H9 (cell line): ENCODE results near the gene CCDC71. TPM values are rescaled to one million over a fixed set of nuclear protein-coding genes. Genes with fewer than 3 reads are reported as not detected.

Source experiments
- DNase-seq: peaks from one replicate; pipeline ENCODE4 v3.0.0-alpha.2; 2017
- H2AFZ ChIP-seq: one replicate; pipeline ENCODE4 v1.6.1; 2013; ENCODE audit warnings: mild to moderate bottlenecking, low read length, control low read depth, moderate library complexity
- H2AK5ac ChIP-seq: 2 replicates; pipeline ENCODE4 v1.6.1; 2013; ENCODE audit warnings: low read length, control low read depth, mixed read lengths; ENCODE audit not compliant: insufficient read length
- H2BK120ac ChIP-seq: one replicate; pipeline ENCODE4 v1.6.1; 2013; ENCODE audit warnings: low read depth, mild to moderate bottlenecking, low read length, control low read depth, inconsistent platforms; ENCODE audit not compliant: poor library complexity, severe bottlenecking
- H2BK12ac ChIP-seq: 2 replicates; pipeline ENCODE4 v1.6.1; 2013; ENCODE audit warnings: low read length, control low read depth, mixed read lengths, low read depth; ENCODE audit not compliant: insufficient read length
- H2BK15ac ChIP-seq: 2 replicates; pipeline ENCODE4 v1.6.1; 2013; ENCODE audit warnings: low read depth, low read length, control low read depth
- H2BK20ac ChIP-seq: one replicate; pipeline ENCODE4 v1.6.1; 2013; ENCODE audit warnings: low read depth, mild to moderate bottlenecking, low read length, control low read depth, inconsistent platforms; ENCODE audit not compliant: poor library complexity, severe bottlenecking
- H2BK5ac ChIP-seq: 2 replicates; pipeline ENCODE4 v1.6.1; 2013; ENCODE audit warnings: low read length, control low read depth, mixed read lengths; ENCODE audit not compliant: insufficient read length
- H3K14ac ChIP-seq: 2 replicates; pipeline ENCODE4 v1.6.1; 2013; ENCODE audit warnings: low read length, control low read depth; ENCODE audit not compliant: insufficient read depth
- H3K18ac ChIP-seq: 2 replicates; pipeline ENCODE4 v1.6.1; 2013; ENCODE audit warnings: low read depth, mild to moderate bottlenecking, mixed read lengths, low read length, control low read depth; ENCODE audit not compliant: insufficient read length
- H3K23ac ChIP-seq: 2 replicates; pipeline ENCODE4 v1.6.1; 2013; ENCODE audit warnings: low read length, control low read depth, mixed read lengths, low read depth; ENCODE audit not compliant: insufficient read length
- H3K23me2 ChIP-seq: 2 replicates; pipeline ENCODE4 v1.6.1; 2013; ENCODE audit warnings: low read depth, mild to moderate bottlenecking, mixed read lengths, low read length, control low read depth; ENCODE audit not compliant: insufficient read length, poor library complexity, severe bottlenecking
- H3K27ac ChIP-seq: 2 replicates; pipeline ENCODE4 v1.5.1; 2013; ENCODE audit warnings: low read length, control low read depth, mixed read lengths, low read depth; ENCODE audit not compliant: insufficient read length
- H3K27me3 ChIP-seq: 2 replicates; pipeline ENCODE4 v1.6.1; 2013; ENCODE audit warnings: low read length, control low read depth, inconsistent platforms; ENCODE audit not compliant: insufficient read depth
- H3K4ac ChIP-seq: 2 replicates; pipeline ENCODE4 v1.6.1; 2013; ENCODE audit warnings: low read depth, mild to moderate bottlenecking, control low read depth, inconsistent platforms, low read length, moderate library complexity
- H3K4me1 ChIP-seq: 2 replicates; pipeline ENCODE4 v1.6.1; 2013; ENCODE audit warnings: low read length, control low read depth, inconsistent platforms; ENCODE audit not compliant: insufficient read depth
- H3K4me2 ChIP-seq: 2 replicates; pipeline ENCODE4 v1.6.1; 2013; ENCODE audit warnings: low read length, control low read depth, mixed read lengths; ENCODE audit not compliant: insufficient read length, insufficient read depth
- H3K56ac ChIP-seq: 2 replicates; pipeline ENCODE4 v1.6.1; 2013; ENCODE audit warnings: low read depth, mild to moderate bottlenecking, mixed read lengths, low read length, control low read depth; ENCODE audit not compliant: insufficient read length
- H3K79me1 ChIP-seq: 2 replicates; pipeline ENCODE4 v1.6.1; 2013; ENCODE audit warnings: low read depth, mild to moderate bottlenecking, moderate library complexity, low read length, control low read depth, inconsistent platforms; ENCODE audit not compliant: insufficient read depth, poor library complexity, severe bottlenecking
- H3K79me2 ChIP-seq: 2 replicates; pipeline ENCODE4 v1.6.1; 2013; ENCODE audit warnings: low read length, control low read depth, inconsistent platforms; ENCODE audit not compliant: insufficient read depth
- H3K9ac ChIP-seq: 2 replicates; pipeline ENCODE4 v1.6.1; 2013; ENCODE audit warnings: low read length, control low read depth, mixed read lengths; ENCODE audit not compliant: insufficient read length; ENCODE audit errors: extremely low read depth
- H3K9me3 ChIP-seq: one replicate; pipeline ENCODE4 v1.6.1; 2013; ENCODE audit warnings: low read depth, low read length, inconsistent platforms; ENCODE audit not compliant: control insufficient read depth
- H3T11ph ChIP-seq: one replicate; pipeline ENCODE4 v1.6.1; 2013; ENCODE audit warnings: mild to moderate bottlenecking, low read length, control low read depth, inconsistent platforms
- H4K20me1 ChIP-seq: one replicate; pipeline ENCODE4 v1.6.1; 2013; ENCODE audit not compliant: control insufficient read depth, insufficient read length, insufficient read depth
- H4K5ac ChIP-seq: 2 replicates; pipeline ENCODE4 v1.6.1; 2013; ENCODE audit warnings: low read depth, mild to moderate bottlenecking, mixed read lengths, low read length, control low read depth; ENCODE audit not compliant: insufficient read length
- H4K8ac ChIP-seq: replicated peaks from 2 replicates; pipeline ENCODE4 v1.6.1; 2013; ENCODE audit warnings: low read length, control low read depth, mixed read lengths, low read depth; ENCODE audit not compliant: insufficient read length
- H4K91ac ChIP-seq: 2 replicates; pipeline ENCODE4 v1.6.1; 2013; ENCODE audit warnings: low read depth, mild to moderate bottlenecking, moderate library complexity, mixed read lengths, low read length, control low read depth; ENCODE audit not compliant: insufficient read length
- H3K27ac Mint-ChIP-seq, 3 experiments: 2 replicates in 2 of 3; 3 replicates in 1 of 3; pipeline ENCODE4 v1.8.0; 2020 to 2021; ENCODE audit warnings: mixed read lengths in 3 of 3, mild to moderate bottlenecking in 1 of 3, moderate library complexity in 1 of 3
- H3K27me3 Mint-ChIP-seq: 2 replicates; pipeline ENCODE4 v1.8.0; 2021; ENCODE audit warnings: low read depth, mild to moderate bottlenecking, moderate library complexity, mixed read lengths
- H3K36me3 Mint-ChIP-seq, 3 experiments: 2 replicates in 2 of 3; 3 replicates in 1 of 3; pipeline ENCODE4 v1.8.0; 2020 to 2021; ENCODE audit warnings: low read depth in 3 of 3, mixed read lengths in 3 of 3; ENCODE audit not compliant: insufficient read depth in 1 of 3
- H3K4me1 Mint-ChIP-seq, 2 experiments: 2 replicates each; pipeline ENCODE4 v1.8.0; 2020; ENCODE audit warnings: mixed read lengths in 2 of 2
- H3K4me3 Mint-ChIP-seq, 2 experiments: 2 replicates in 1 of 2; 3 replicates in 1 of 2; pipeline ENCODE4 v1.8.0; 2020 to 2021; ENCODE audit warnings: mild to moderate bottlenecking in 2 of 2, mixed read lengths in 2 of 2, moderate library complexity in 1 of 2
- H3K9me3 Mint-ChIP-seq, 2 experiments: 2 replicates in 1 of 2; 3 replicates in 1 of 2; pipeline ENCODE4 v1.8.0; 2020; ENCODE audit warnings: mild to moderate bottlenecking in 2 of 2, mixed read lengths in 2 of 2, moderate library complexity in 1 of 2
- CTCF ChIP-seq: fragments of 200-600 bp; sonication (generic); conservative IDR thresholded peaks from 3 replicates; pipeline ENCODE4 v1.8.0; 2021; ENCODE audit warnings: antibody characterized with exemption, mild to moderate bottlenecking
- WGBS: extraction: QIAGEN DNeasy Blood & Tissue Kit; methylation state at CpG from one replicate; pipeline ENCODE4 v1.1.7; 2013; ENCODE audit warnings: missing lambda C conversion rate, low lambda C conversion rate, mixed read lengths; ENCODE audit not compliant: insufficient read length; ENCODE audit errors: extremely low coverage; 5-methylcytosine and 5-hydroxymethylcytosine counted together
- total RNA-seq: library from RNA; stranded (reverse); gene quantifications from 2 replicates; pipeline ENCODE4 v1.2.1, GENCODE V29; 2021

The CCDC71 gene
- total RNA-seq, 1 experiment from 2014 or later: 27.6 TPM

GRCh38 chr3:49123687-49124086 is 42.4 kb downstream of the CCDC71 start:
- no peak overlapping the region for H2BK120ac ChIP-seq
- no peaks in the 10 kb centered on the region; the same call in 1 of the 2 replicates for H3K79me2 ChIP-seq
- H3K4me2 ChIP-seq: no peak overlapping the region
- Mint-ChIP-seq H3K4me1 (peaks cover 4% of the 10 kb centered on the region in 2 experiments; a peak in 3 of 4 replicates), H3K4me3 (no peak overlapping the region), H3K36me3 (peaks cover 0 to 32% (median 24%) of the 10 kb centered on the region in 3 experiments; a peak in 6 of 7 replicates), H3K9me3 (no peaks in the 10 kb centered on the region), H3K27ac (no peak overlapping the region), H3K27me3 (no peaks in the 10 kb centered on the region; the same call in 1 of the 2 replicates)
- no peak overlapping the region for H3K27ac ChIP-seq
- H3K27me3 ChIP-seq: no peaks in the 10 kb centered on the region
- no peaks in the 10 kb centered on the region for H3K9me3 ChIP-seq
- peaks cover 5% of the 10 kb centered on the region for H3K23me2 ChIP-seq
- H3K4ac ChIP-seq: no peak overlapping the region
- no peak overlapping the region for H2BK12ac ChIP-seq
- H2AK5ac ChIP-seq: no peak overlapping the region
- no peak for TF ChIP-seq CTCF
- no peak overlapping the region for H3K23ac ChIP-seq
- no peak overlapping the region for H3T11ph ChIP-seq
- no peak overlapping the region for H2BK5ac ChIP-seq
- H3K56ac ChIP-seq: no peak overlapping the region
- H3K18ac ChIP-seq: no peak overlapping the region
- H2BK20ac ChIP-seq: no peak overlapping the region
- no peak overlapping the region for H2AFZ ChIP-seq
- H4K5ac ChIP-seq: no peak overlapping the region
- peaks cover 4% of the 10 kb centered on the region for H3K79me1 ChIP-seq
- H4K8ac ChIP-seq: no peak overlapping the region
- no peak for DNase-seq
- WGBS: no CpG with 5 or more reads among the region's 17 CpGs
- no peak overlapping the region for H3K9ac ChIP-seq
- no peak overlapping the region for H3K14ac ChIP-seq
- no peak overlapping the region for H2BK15ac ChIP-seq
- H3K4me1 ChIP-seq: 0 out of 2 replicates have a peak, but pooled peaks cover 2% of the 10 kb centered on the region
- H4K20me1 ChIP-seq: peaks cover 2% of the 10 kb centered on the region
- H4K91ac ChIP-seq: no peak overlapping the region
